Kidney (tissue), 14 donors: ENCODE results near the gene LRRTM3. TPM values are rescaled to one million over a fixed set of nuclear protein-coding genes. Genes with fewer than 3 reads are reported as not detected.

Experiments used
- DNase-seq, 5 donors: peaks; one replicate each; pipeline ENCODE4 v3.0.0-alpha.2; 2013 to 2020
- FAIRE-seq: peaks from 2 replicates; lab custom pipeline; 2012; peaks lifted over from hg19 to GRCh38; lab: Jason Lieb, UNC
- H3K27ac ChIP-seq, 2 donors: one replicate each; pipeline ENCODE4 v1.7.0; 2013; ENCODE audit warnings: low read depth in 2 of 2, low read length in 2 of 2, inconsistent platforms in 1 of 2
- H3K27me3 ChIP-seq: one replicate; pipeline ENCODE4 v1.7.1; 2013; ENCODE audit warnings: low read length, inconsistent platforms; ENCODE audit not compliant: control insufficient read depth, insufficient read depth
- H3K36me3 ChIP-seq, 3 donors: one replicate each; pipeline versions ENCODE4 v1.7.0 to v1.7.1; 2013; ENCODE audit warnings: low read length in 3 of 3, control low read depth in 1 of 3, inconsistent platforms in 1 of 3; ENCODE audit not compliant: insufficient read depth in 3 of 3, control insufficient read depth in 2 of 3
- H3K4me1 ChIP-seq, 3 donors: one replicate each; pipeline versions ENCODE4 v1.7.0 to v1.7.1; 2013; ENCODE audit warnings: low read length in 3 of 3, inconsistent platforms in 1 of 3, low read depth in 1 of 3; ENCODE audit not compliant: control insufficient read depth in 2 of 3, insufficient read depth in 2 of 3
- H3K4me3 ChIP-seq, 3 donors: one replicate each; pipeline versions ENCODE4 v1.7.0 to v1.8.1; 2013; ENCODE audit warnings: low read length in 3 of 3, control low read depth in 1 of 3, inconsistent platforms in 1 of 3
- H3K9ac ChIP-seq, 3 donors: one replicate each; pipeline versions ENCODE4 v1.7.0 to v1.7.1; 2013; ENCODE audit warnings: low read length in 3 of 3, control low read depth in 1 of 3, inconsistent platforms in 1 of 3
- H3K9me3 ChIP-seq, 3 donors: one replicate each; pipeline versions ENCODE4 v1.7.0 to v1.7.1; 2013; ENCODE audit warnings: low read length in 3 of 3, control low read depth in 1 of 3, inconsistent platforms in 1 of 3; ENCODE audit not compliant: control insufficient read depth in 2 of 3, insufficient read depth in 1 of 3
- CTCF ChIP-seq: IDR thresholded peaks from 3 replicates; pipeline ENCODE4 v1.5.1; 2012; ENCODE audit warnings: mild to moderate bottlenecking, moderate library complexity, borderline replicate concordance; ENCODE audit not compliant: insufficient read depth; ENCODE audit errors: extremely low read depth
- intact Hi-C: fragments of 100-400 bp; cut with DNase I; formaldehyde crosslinking; loops from one replicate; pipeline ENCODE4 v1.11.1; 2022
- polyA plus RNA-seq: library from polyadenylated mRNA; stranded (reverse); fragments of 350-450 nt; fragmentation: Illumina TruSeq; extraction: RNeasy Lipid Tissue Mini Kit (QIAGEN cat#74804); gene quantifications from one replicate; pipeline ENCODE4 v1.2.3, GENCODE V29; 2014; ENCODE audit warnings: low read depth, low replicate concordance; ENCODE audit not compliant: insufficient read depth
- total RNA-seq: library from RNA; stranded (reverse); fragmentation: NEBNext Ultra II Directional; extraction: Animal tissue kit (Norgen Biotek cat#: 25700); gene quantifications from one replicate; pipeline ENCODE4 v1.2.1, GENCODE V29; 2021
- donor health status: control.
- donor health status: control.
- donor health status: control.
- donor health status: control.
- donor health status: control.
- donor health status: DM: yes; HTN: yes; CAD: no.
- donor health status: Normal renal cell carcinoma (clear cell type).

LRRTM3 gene
- total and polyA plus RNA-seq, 2 donors from 2014 or later, result 0.22 TPM; not detected in 1

DNA sequence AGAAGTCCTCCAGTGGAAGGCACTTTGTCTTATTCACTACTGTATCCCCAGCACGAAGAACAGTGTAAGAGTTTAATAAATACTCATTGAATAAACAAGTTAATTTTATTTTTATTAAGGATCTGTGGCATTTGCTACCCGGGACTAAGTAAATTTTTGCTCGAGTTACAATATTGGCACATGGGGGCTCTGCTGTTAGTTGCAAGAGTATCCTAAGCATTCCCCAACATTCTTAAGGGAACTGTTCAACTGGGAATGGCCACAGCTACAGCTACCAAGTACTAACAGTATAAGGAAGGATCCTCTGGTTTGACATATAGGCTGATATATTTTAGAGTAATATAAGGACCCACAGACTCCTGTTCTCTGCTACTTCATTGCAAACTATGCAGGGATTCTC is 8.7 kb upstream of the LRRTM3 start:
- Histone ChIP-seq H3K9ac (no peak overlapping the region), H3K36me3 (no peaks in the 10 kb centered on the region), H3K4me1 (no peaks in the 10 kb centered on the region), H3K27me3 (no peaks in the 10 kb centered on the region), H3K4me3 (no peak overlapping the region), H3K9me3 (no peaks in the 10 kb centered on the region), H3K27ac (no peak overlapping the region)
- DNase-seq, result no peak
- intact Hi-C loops, result no loop called here
- FAIRE-seq, result no peak
- no peak for TF ChIP-seq CTCF

- no peak overlapping the region for H3K9ac ChIP-seq
- H3K36me3 ChIP-seq, result no peaks in the 10 kb centered on the region
- H3K9me3 ChIP-seq, result no peaks in the 10 kb centered on the region
- DNase-seq (no peak), FAIRE-seq (no peak)
- no peak for TF ChIP-seq CTCF
- no peaks in the 10 kb centered on the region for H3K27me3 ChIP-seq
- H3K27ac ChIP-seq, result no peak overlapping the region
- H3K4me1 ChIP-seq, result no peaks in the 10 kb centered on the region
- intact Hi-C loops, result no loop called here
- no peak overlapping the region for H3K4me3 ChIP-seq
Measured at GRCh38 chr10:66919248-66919647, 6.6 kb upstream of the LRRTM3 start.

DNA sequence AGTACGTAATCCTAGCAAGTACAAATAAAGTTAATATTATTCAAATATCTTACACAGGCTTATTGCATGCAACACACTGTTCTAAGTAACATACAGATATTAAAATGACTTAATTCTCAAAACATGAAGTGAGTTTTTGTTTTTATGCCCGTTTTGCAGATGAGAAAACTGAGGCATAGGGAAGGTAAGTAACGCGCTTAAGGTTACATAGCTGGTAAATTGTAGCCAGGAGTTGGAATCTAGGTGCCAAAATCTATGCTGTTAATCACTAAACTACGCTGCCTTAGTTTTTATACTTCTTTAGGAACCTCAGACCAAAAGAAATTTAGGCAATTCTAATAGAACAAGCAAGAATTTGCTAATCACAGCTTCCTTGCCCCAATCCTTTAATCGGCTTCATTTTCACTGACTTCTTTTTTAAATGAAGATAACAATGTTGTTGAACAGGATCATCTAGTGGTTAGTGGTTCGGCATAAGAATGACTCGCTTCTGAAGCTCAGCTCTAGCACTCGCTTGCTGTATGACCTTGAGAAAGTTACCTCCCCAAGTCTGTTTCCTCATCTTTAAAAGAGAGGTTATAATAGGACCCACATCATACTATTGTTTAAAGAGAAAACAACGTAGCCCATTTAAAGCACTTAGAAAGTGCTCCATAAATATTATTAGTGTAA is 1.0 kb upstream of the LRRTM3 start:
- H3K27me3 ChIP-seq, result peaks cover 21% of the 10 kb centered on the region
- DNase-seq, result peak in 1 of 5 donors; percentile 28
- no peaks in the 10 kb centered on the region for H3K36me3 ChIP-seq
- no peak overlapping the region for H3K9ac ChIP-seq
- no peaks in the 10 kb centered on the region for H3K4me1 ChIP-seq
- intact Hi-C loops, result no loop called here
- H3K9me3 ChIP-seq, result no peaks in the 10 kb centered on the region
- no peak overlapping the region for H3K4me3 ChIP-seq
- no peak for TF ChIP-seq CTCF
- H3K27ac ChIP-seq, result no peak overlapping the region
- FAIRE-seq, result no peak

DNA sequence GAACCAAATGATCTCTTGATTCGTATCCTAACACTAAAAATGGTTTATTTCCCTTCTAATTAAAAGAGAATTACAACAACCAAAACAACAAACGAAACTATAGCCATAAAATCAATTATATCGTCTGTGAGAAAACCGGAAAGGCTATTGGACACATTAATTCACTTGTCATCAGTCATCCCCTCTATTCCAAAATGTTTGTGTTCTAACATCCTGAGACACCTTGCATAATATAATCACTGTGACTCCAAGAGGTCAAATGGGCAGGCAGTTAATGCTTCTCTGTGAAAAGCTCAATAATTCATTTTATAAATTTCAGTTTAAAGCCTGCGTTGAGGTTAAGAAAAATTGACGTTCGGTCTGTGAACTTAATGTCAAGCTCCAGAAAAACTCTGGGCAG is 463 bp upstream of the LRRTM3 start:
- no peak overlapping the region for H3K9ac ChIP-seq
- H3K36me3 ChIP-seq, result no peaks in the 10 kb centered on the region
- H3K27ac ChIP-seq, result no peak overlapping the region
- no peaks in the 10 kb centered on the region for H3K9me3 ChIP-seq
- no peaks in the 10 kb centered on the region for H3K4me1 ChIP-seq
- no peak overlapping the region for H3K4me3 ChIP-seq
- no peak for TF ChIP-seq CTCF
- intact Hi-C loops, result no loop called here
- DNase-seq (peak in 2 of 5 donors; percentile 51 to 76), FAIRE-seq (no peak)
- peaks cover 21% of the 10 kb centered on the region for H3K27me3 ChIP-seq
